Osteoblast (primary cell): Measurements from ENCODE around the gene RIPK4. TPM values are rescaled to one million over a fixed set of nuclear protein-coding genes. Genes with fewer than 3 reads are reported as not detected.

Source experiments
- DNase-seq: peaks from one replicate; pipeline ENCODE4 v3.0.0; 2011; ENCODE audit warnings: low spot score, mixed read lengths; ENCODE audit not compliant: insufficient read length; ENCODE audit errors: missing footprints
- H2AFZ ChIP-seq: 2 replicates; pipeline ENCODE4 v1.6.0; 2011; ENCODE audit warnings: mild to moderate bottlenecking, low read length
- H3K27ac ChIP-seq: 2 replicates; pipeline ENCODE4 v1.5.1; 2011; ENCODE audit warnings: mild to moderate bottlenecking, low read depth, low read length, moderate library complexity
- H3K27me3 ChIP-seq: 2 replicates; pipeline ENCODE4 v1.6.0; 2012; ENCODE audit warnings: mild to moderate bottlenecking, control low read depth, inconsistent platforms, low read length, moderate library complexity; ENCODE audit not compliant: insufficient read depth
- H3K36me3 ChIP-seq: 2 replicates; pipeline ENCODE4 v1.5.1; 2011; ENCODE audit warnings: mild to moderate bottlenecking, low read length, control low read depth, moderate library complexity; ENCODE audit not compliant: insufficient read depth
- H3K4me1 ChIP-seq: 2 replicates; pipeline ENCODE4 v1.5.1; 2011; ENCODE audit warnings: mild to moderate bottlenecking, low read length, control low read depth, moderate library complexity; ENCODE audit not compliant: insufficient read depth
- H3K4me2 ChIP-seq: 2 replicates; pipeline ENCODE4 v1.6.0; 2011; ENCODE audit warnings: mild to moderate bottlenecking, low read length; ENCODE audit not compliant: insufficient read depth
- H3K4me3 ChIP-seq: fragments of 200-600 bp; sonication (generic); 3 replicates; pipeline ENCODE4 v1.5.1; 2012; ENCODE audit warnings: mild to moderate bottlenecking, low read length, inconsistent platforms; ENCODE audit not compliant: insufficient read depth
- H3K79me2 ChIP-seq: 2 replicates; pipeline ENCODE4 v1.6.0; 2012; ENCODE audit warnings: mild to moderate bottlenecking, low read length, control low read depth, inconsistent platforms; ENCODE audit not compliant: insufficient read depth
- H3K9me3 ChIP-seq: 2 replicates; pipeline ENCODE4 v1.5.1; 2011; ENCODE audit warnings: low read depth, low read length, control low read depth
- H4K20me1 ChIP-seq: 2 replicates; pipeline ENCODE4 v1.6.0; 2012; ENCODE audit warnings: mild to moderate bottlenecking, low read length, control low read depth; ENCODE audit not compliant: insufficient read depth
- CTCF ChIP-seq: IDR thresholded peaks from 2 replicates; pipeline ENCODE4 v1.5.1; 2011; ENCODE audit warnings: mild to moderate bottlenecking, low read depth, low read length, moderate library complexity; ENCODE audit errors: extremely low read depth
- total RNA-seq: library from RNA; depleted of rRNA; stranded (reverse); fragments of >200 nt; gene quantifications from 2 replicates; pipeline ENCODE4 v1.2.3, GENCODE V29; 2012

Gene RIPK4
- total RNA-seq, 1 donor, result 2.2 TPM

DNA sequence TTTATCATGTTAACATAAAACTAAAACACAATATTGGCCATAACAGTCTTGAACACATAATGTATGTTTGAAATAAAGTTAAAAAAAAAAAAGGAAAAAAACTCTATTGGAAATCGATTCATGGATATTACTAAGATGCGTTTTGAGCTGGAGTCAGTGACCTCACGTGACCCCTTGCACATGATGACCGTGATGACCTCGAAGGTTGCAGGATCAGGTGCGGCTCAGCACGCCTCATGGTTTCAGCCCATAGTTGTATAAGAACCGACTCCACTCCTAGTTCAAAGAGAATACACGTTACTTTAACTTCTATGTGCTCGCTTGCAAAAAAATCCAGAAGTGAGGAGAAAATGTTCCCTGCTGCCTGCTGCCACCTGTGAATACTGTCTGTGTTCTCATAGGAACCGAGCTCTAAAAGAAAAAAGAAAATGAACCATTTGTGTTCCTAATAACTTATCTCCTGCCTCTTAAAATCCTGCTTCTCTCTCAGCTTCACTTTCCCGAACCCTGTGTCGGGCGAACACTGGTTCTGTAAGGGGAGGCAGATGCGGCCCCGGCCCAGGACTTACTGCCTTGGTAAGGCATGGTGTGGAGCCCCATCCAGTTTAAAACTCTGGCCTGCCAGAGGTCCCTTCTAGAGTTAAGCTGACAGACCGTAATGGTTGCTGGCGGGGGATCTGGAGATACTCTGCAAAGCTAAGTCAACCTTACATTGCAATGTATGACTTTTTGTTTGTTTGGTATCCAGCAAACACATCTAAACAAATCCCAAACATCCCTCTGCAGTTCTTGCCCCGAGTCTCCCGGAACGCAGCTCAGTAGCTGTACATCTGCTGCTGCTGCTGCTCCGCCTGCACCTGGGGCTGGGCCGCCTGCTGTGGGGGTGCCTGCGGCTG is 33.8 kb upstream of the RIPK4 start:
- DNase-seq, result no peak
- Histone ChIP-seq H3K4me1 (no peaks in the 10 kb centered on the region), H3K4me2 (no peak overlapping the region)

GRCh38 chr21:41799763-41800162 is 32.9 kb upstream of the RIPK4 start:
- H3K4me2 ChIP-seq, result no peak overlapping the region
- no peaks in the 10 kb centered on the region for H3K79me2 ChIP-seq
- peaks cover 31% of the 10 kb centered on the region for H3K36me3 ChIP-seq
- H3K4me1 ChIP-seq, result no peaks in the 10 kb centered on the region
- H3K27ac ChIP-seq, result no peak overlapping the region
- no peak for DNase-seq
- TF ChIP-seq CTCF, result no peak
- no peaks in the 10 kb centered on the region for H4K20me1 ChIP-seq
- no peak overlapping the region for H2AFZ ChIP-seq
- H3K9me3 ChIP-seq, result no peaks in the 10 kb centered on the region
- H3K27me3 ChIP-seq, result no peaks in the 10 kb centered on the region
- no peak overlapping the region for H3K4me3 ChIP-seq

More for the DNA sequence above, 33.8 kb upstream of the RIPK4 start:
- Histone ChIP-seq H3K9me3 (no peaks in the 10 kb centered on the region), H3K36me3 (peaks cover 31% of the 10 kb centered on the region), H3K27ac (no peak overlapping the region), H2AFZ (no peak overlapping the region), H3K27me3 (no peaks in the 10 kb centered on the region), H4K20me1 (no peaks in the 10 kb centered on the region), H3K79me2 (no peaks in the 10 kb centered on the region), H3K4me3 (no peak overlapping the region)
- no peak for TF ChIP-seq CTCF

- H3K4me3 ChIP-seq, result no peak overlapping the region
- peaks cover 31% of the 10 kb centered on the region for H3K36me3 ChIP-seq
- no peaks in the 10 kb centered on the region for H3K9me3 ChIP-seq
- no peaks in the 10 kb centered on the region for H3K79me2 ChIP-seq
- no peak overlapping the region for H3K4me2 ChIP-seq
- H4K20me1 ChIP-seq, result no peaks in the 10 kb centered on the region
- TF ChIP-seq CTCF, result no peak
- no peak for DNase-seq
- no peak overlapping the region for H2AFZ ChIP-seq
- no peaks in the 10 kb centered on the region for H3K27me3 ChIP-seq
- no peaks in the 10 kb centered on the region for H3K4me1 ChIP-seq
- H3K27ac ChIP-seq, result no peak overlapping the region
Observed at GRCh38 chr21:41798326-41798725, 31.5 kb upstream of the RIPK4 start.

DNA sequence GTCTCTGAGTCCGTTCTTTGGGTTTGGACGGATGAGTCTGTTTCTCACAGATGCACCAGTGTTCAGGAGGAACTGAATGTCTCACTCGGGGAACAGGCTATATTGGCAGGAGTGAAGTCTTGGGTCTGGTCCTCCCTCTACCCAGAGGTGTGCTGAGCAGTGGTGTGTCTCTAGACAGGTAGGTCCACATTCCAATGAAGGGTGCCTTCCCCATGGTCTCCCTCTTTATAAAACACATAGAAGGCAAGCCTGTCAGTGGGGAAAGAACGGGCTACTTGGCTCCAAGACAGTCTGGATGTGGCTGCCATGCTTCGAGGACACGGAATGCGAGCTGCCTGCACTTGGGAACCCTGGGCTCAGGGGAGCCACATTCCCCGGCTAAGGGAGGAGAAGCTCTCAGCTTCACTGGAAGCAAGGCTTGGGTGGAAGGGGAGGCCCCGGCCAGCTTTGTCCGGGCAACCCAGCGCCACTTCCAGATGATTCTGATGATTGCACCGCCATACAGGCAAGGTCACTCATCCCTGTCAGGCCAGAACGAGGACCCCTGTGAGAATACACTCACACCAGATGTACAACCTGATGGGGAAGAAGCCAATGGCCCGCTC is 29.7 kb upstream of the RIPK4 start:
- Histone ChIP-seq H3K27me3 (peaks cover 2% of the 10 kb centered on the region), H3K4me1 (no peaks in the 10 kb centered on the region), H3K36me3 (peaks cover 28% of the 10 kb centered on the region), H3K9me3 (peaks cover 4% of the 10 kb centered on the region), H3K27ac (no peak overlapping the region), H3K4me3 (no peak overlapping the region), H3K79me2 (no peaks in the 10 kb centered on the region), H2AFZ (no peak overlapping the region), H3K4me2 (no peak overlapping the region), H4K20me1 (no peaks in the 10 kb centered on the region)
- TF ChIP-seq CTCF, result no peak
- DNase-seq, result no peak
